ENCODE results near the gene AGO3.

GRCh38 chr1:36101546-36101945 lies 170.6 kb downstream of the AGO3 start:
- TF ChIP-seq CTCF (conservative IDR thresholded peaks at IDR 0.05; ENCODE audit: low read depth in 2 of 2) (no peak), EZH2 (IDR thresholded peaks at IDR 0.05; ENCODE audit: low read depth, unreplicated experiment) (no peak), ZNF331 (CRISPR knock-in tag; IDR thresholded peaks at IDR 0.05; ENCODE audit: low read depth) (no peak), EZH2phosphoT487 (IDR thresholded peaks at IDR 0.05; ENCODE audit: unreplicated experiment) (no peak), REST (IDR thresholded peaks at IDR 0.05; ENCODE audit: unreplicated experiment) (no peak), NANOG (IDR thresholded peaks at IDR 0.05; ENCODE audit: borderline replicate concordance) (no peak), POLR2AphosphoS5 (IDR thresholded peaks at IDR 0.05; ENCODE audit: low read depth) (no peak), STAT1 (IDR thresholded peaks at IDR 0.05; ENCODE audit: unreplicated experiment) (no peak)
